Parathyroid adenoma (tissue), 2 donors: ENCODE results near the gene PDE8B.

ENCODE experiments used
- H2AFZ ChIP-seq: fragments of 300-600 bp; sonication (generic); one replicate; pipeline ENCODE4 v1.7.0; 2017; ENCODE audit warnings: antibody characterized with exemption, mild to moderate bottlenecking
- H3K27ac ChIP-seq: fragments of 300-600 bp; sonication (generic); one replicate; pipeline ENCODE4 v1.7.0; 2017
- H3K27me3 ChIP-seq: fragments of 300-600 bp; sonication (generic); one replicate; pipeline ENCODE4 v1.7.0; 2017; ENCODE audit warnings: low read length; ENCODE audit not compliant: control insufficient read depth, insufficient read depth
- H3K36me3 ChIP-seq: fragments of 300-600 bp; sonication (generic); one replicate; pipeline ENCODE4 v1.7.0; 2017; ENCODE audit warnings: low read length; ENCODE audit not compliant: control insufficient read depth, insufficient read depth
- H3K4me1 ChIP-seq: fragments of 300-600 bp; sonication (generic); one replicate; pipeline ENCODE4 v1.7.0; 2017; ENCODE audit warnings: control low read depth
- H3K4me2 ChIP-seq: fragments of 300-600 bp; sonication (generic); one replicate; pipeline ENCODE4 v1.7.0; 2017; ENCODE audit warnings: low read length
- H3K4me3 ChIP-seq: fragments of 300-600 bp; sonication (generic); one replicate; pipeline ENCODE4 v1.7.0; 2017; ENCODE audit warnings: low read depth, low read length
- H3K79me2 ChIP-seq: fragments of 300-600 bp; sonication (generic); one replicate; pipeline ENCODE4 v1.7.0; 2017; ENCODE audit warnings: control low read depth
- H3K9ac ChIP-seq: fragments of 300-600 bp; sonication (generic); one replicate; pipeline ENCODE4 v1.7.0; 2017; ENCODE audit warnings: mild to moderate bottlenecking
- H3K9me3 ChIP-seq: fragments of 300-600 bp; sonication (generic); one replicate; pipeline ENCODE4 v1.7.0; 2017; ENCODE audit warnings: low read length; ENCODE audit not compliant: control insufficient read depth
- CTCF ChIP-seq: fragments of 300-600 bp; sonication (generic); IDR thresholded peaks from one replicate; pipeline ENCODE4 v1.7.0; 2017; ENCODE audit warnings: antibody characterized with exemption, mild to moderate bottlenecking
- donor health status: primary hyperparathyroidism.

Gene PDE8B

GRCh38 chr5:77312413-77312812, 101.9 kb downstream of the PDE8B start:
- no peak for TF ChIP-seq CTCF
- Histone ChIP-seq H3K27me3 (no peaks in the 10 kb centered on the region), H3K9me3 (no peaks in the 10 kb centered on the region), H2AFZ (no peak overlapping the region), H3K27ac (no peak overlapping the region), H3K9ac (no peak overlapping the region), H3K36me3 (no peaks in the 10 kb centered on the region), H3K4me3 (no peak overlapping the region), H3K4me1 (no peaks in the 10 kb centered on the region), H3K4me2 (no peak overlapping the region), H3K79me2 (no peaks in the 10 kb centered on the region)

- no peak for TF ChIP-seq CTCF
- no peaks in the 10 kb centered on the region for H3K27me3 ChIP-seq
- H3K9ac ChIP-seq: no peak overlapping the region
- H2AFZ ChIP-seq: no peak overlapping the region
- H3K4me2 ChIP-seq: no peak overlapping the region
- no peaks in the 10 kb centered on the region for H3K9me3 ChIP-seq
- no peak overlapping the region for H3K27ac ChIP-seq
- no peaks in the 10 kb centered on the region for H3K4me1 ChIP-seq
- H3K4me3 ChIP-seq: no peak overlapping the region
- H3K36me3 ChIP-seq: no peaks in the 10 kb centered on the region
- H3K79me2 ChIP-seq: no peaks in the 10 kb centered on the region
Measured at GRCh38 chr5:77316871-77317661, 106.6 kb downstream of the PDE8B start.

- no peak overlapping the region for H3K4me2 ChIP-seq
- no peaks in the 10 kb centered on the region for H3K36me3 ChIP-seq
- no peaks in the 10 kb centered on the region for H3K27me3 ChIP-seq
- TF ChIP-seq CTCF: no peak
- H3K4me3 ChIP-seq: no peak overlapping the region
- no peak overlapping the region for H3K9ac ChIP-seq
- H2AFZ ChIP-seq: no peak overlapping the region
- no peak overlapping the region for H3K27ac ChIP-seq
- no peaks in the 10 kb centered on the region for H3K9me3 ChIP-seq
- no peaks in the 10 kb centered on the region for H3K79me2 ChIP-seq
- H3K4me1 ChIP-seq: no peaks in the 10 kb centered on the region
Measured at GRCh38 chr5:77318060-77318459, 107.6 kb downstream of the PDE8B start.

GRCh38 chr5:77319117-77319804, 108.8 kb downstream of the PDE8B start:
- Histone ChIP-seq H3K9ac (no peak overlapping the region), H3K4me1 (no peaks in the 10 kb centered on the region), H3K79me2 (no peaks in the 10 kb centered on the region), H3K4me3 (no peak overlapping the region), H3K27ac (no peak overlapping the region), H2AFZ (no peak overlapping the region), H3K9me3 (no peaks in the 10 kb centered on the region), H3K27me3 (no peaks in the 10 kb centered on the region), H3K4me2 (no peak overlapping the region), H3K36me3 (no peaks in the 10 kb centered on the region)
- no peak for TF ChIP-seq CTCF
